GM12878 (cell line): ENCODE measurements around the gene LHCGR. TPM values are rescaled to one million over a fixed set of nuclear protein-coding genes. Genes with fewer than 3 reads are reported as not detected.

ENCODE experiments used
- ATAC-seq: fragments of 200-7000 bp; cut with Tn5 transposase; 3 replicates; pipeline ENCODE4 v1.9.1; 2020; ENCODE audit warnings: mild to moderate bottlenecking, moderate library complexity
- BruUV-seq: library from RNA; stranded (reverse); fragments of 400-500 nt; replicated peaks from 2 replicates; lab custom pipeline; 2021; lab: Mats Ljungman, UMichigan
- CTCF ChIA-PET: fragments of 300-600 bp; sonication (Branson Sonifier 250); formaldehyde crosslinking; extraction: SDS; loops from one replicate; lab custom pipeline; 2021; ENCODE audit warnings: inconsistent platforms; lab: Yijun Ruan, JAX
- POLR2A ChIA-PET: fragments of 350-600 bp; formaldehyde crosslinking; extraction: SDS; loops from one replicate; lab custom pipeline; 2021; ENCODE audit warnings: inconsistent platforms; lab: Charles Lee
- RAD21 ChIA-PET: fragments of 300-600 bp; sonication (Branson Sonifier 250); formaldehyde crosslinking; loops from one replicate; lab custom pipeline; 2023; ENCODE audit warnings: antibody characterized with exemption; ENCODE audit not compliant: unreplicated experiment; lab: Charles Lee
- SMC1A ChIA-PET: fragments of 300-600 bp; sonication (Branson Sonifier 250); formaldehyde crosslinking; loops from one replicate; lab custom pipeline; 2023; ENCODE audit not compliant: unreplicated experiment, uncharacterized antibody; lab: Charles Lee
- DNase-seq: peaks from one replicate; pipeline ENCODE4 v3.0.0-alpha.2; 2011; ENCODE audit warnings: low read depth, low spot score
- FAIRE-seq: peaks from 3 replicates; lab custom pipeline; 2011; peaks lifted over from hg19 to GRCh38; lab: Jason Lieb, UNC
- H2AFZ ChIP-seq: 2 replicates; pipeline ENCODE4 v1.6.0; 2011; ENCODE audit warnings: low read depth, low read length, control low read depth; ENCODE audit not compliant: control insufficient read depth
- H3K27ac ChIP-seq: 2 replicates; pipeline ENCODE4 v1.5.1; 2011; ENCODE audit warnings: control low read depth; ENCODE audit not compliant: control insufficient read depth, insufficient read depth
- H3K27me3 ChIP-seq, 2 experiments: replicated peaks in 1 of 2; 2 replicates each; pipeline versions ENCODE4 v1.6.0 to v1.6.1; 2011; ENCODE audit warnings: low read length in 1 of 2; ENCODE audit not compliant: control insufficient read depth in 2 of 2, insufficient read depth in 2 of 2
- H3K36me3 ChIP-seq, 2 experiments: 2 replicates each; pipeline ENCODE4 v1.5.1; 2011; ENCODE audit warnings: low read length in 1 of 2; ENCODE audit not compliant: control insufficient read depth in 2 of 2, insufficient read depth in 2 of 2
- H3K4me1 ChIP-seq: 2 replicates; pipeline ENCODE4 v1.6.1; 2011; ENCODE audit warnings: mild to moderate bottlenecking, low read length, moderate library complexity, mixed read lengths; ENCODE audit not compliant: control insufficient read depth, insufficient read depth
- H3K4me2 ChIP-seq: 2 replicates; pipeline ENCODE4 v1.6.0; 2011; ENCODE audit warnings: control low read depth; ENCODE audit not compliant: control insufficient read depth, insufficient read depth
- H3K4me3 ChIP-seq: fragments of 200-600 bp; sonication (generic); 2 replicates; pipeline ENCODE4 v1.5.1; 2016
- H3K79me2 ChIP-seq: 2 replicates; pipeline ENCODE4 v1.6.0; 2011; ENCODE audit warnings: low read length; ENCODE audit not compliant: control insufficient read depth, insufficient read depth
- H3K9ac ChIP-seq: 2 replicates; pipeline ENCODE4 v1.8.0; 2011; ENCODE audit warnings: low read length, control low read depth, mixed read lengths; ENCODE audit not compliant: control insufficient read depth, insufficient read depth
- H3K9me3 ChIP-seq: replicated peaks from 3 replicates; pipeline ENCODE4 v1.5.1; 2011; ENCODE audit warnings: mild to moderate bottlenecking, low read length; ENCODE audit not compliant: control insufficient read depth, insufficient read depth
- H4K20me1 ChIP-seq: 2 replicates; pipeline ENCODE4 v1.6.0; 2011; ENCODE audit not compliant: control insufficient read depth, insufficient read depth
- GATAD2B ChIP-seq: fragments of 450-650 bp; conservative IDR thresholded peaks from 2 replicates; pipeline ENCODE4 v1.6.1; 2017; ENCODE audit warnings: low read depth, mild to moderate bottlenecking, moderate library complexity
- KAT2A ChIP-seq: conservative IDR thresholded peaks from 2 replicates; pipeline ENCODE4 v1.6.1; 2011; ENCODE audit warnings: low read depth, low read length; ENCODE audit not compliant: control insufficient read depth
- NFYA ChIP-seq: IDR thresholded peaks from 2 replicates; pipeline ENCODE4 v1.6.1; 2011; ENCODE audit warnings: low read depth, mild to moderate bottlenecking, low read length, improper control_type of control experiment, borderline replicate concordance
- NRF1 ChIP-seq: conservative IDR thresholded peaks from 2 replicates; pipeline ENCODE4 v1.6.1; 2011; ENCODE audit warnings: mild to moderate bottlenecking, low read depth, low read length, improper control_type of control experiment
- PML ChIP-seq: IDR thresholded peaks from 2 replicates; pipeline ENCODE4 v1.6.1; 2012; ENCODE audit warnings: low read length, inconsistent platforms
- SPI1 ChIP-seq: IDR thresholded peaks from 2 replicates; pipeline ENCODE4 v1.6.1; 2011; ENCODE audit warnings: low read depth, mild to moderate bottlenecking, low read length, moderate library complexity, borderline replicate concordance; ENCODE audit not compliant: insufficient read depth
- STAT3 ChIP-seq: IDR thresholded peaks from 2 replicates; pipeline ENCODE4 v1.6.1; 2011; ENCODE audit warnings: low read depth, low read length, improper control_type of control experiment
- TBL1XR1 ChIP-seq: IDR thresholded peaks from 2 replicates; pipeline ENCODE4 v1.6.1; 2012; ENCODE audit warnings: low read depth, low read length, improper control_type of control experiment
- TCF12 ChIP-seq: IDR thresholded peaks from 2 replicates; pipeline ENCODE4 v1.6.1; 2011; ENCODE audit warnings: low read depth, mild to moderate bottlenecking, low read length
- WGBS: methylation state at CpG from one replicate; pipeline ENCODE4 v1.1.6; 2016; ENCODE audit warnings: low lambda C conversion rate; ENCODE audit not compliant: insufficient replicate concordance, insufficient coverage; ENCODE audit errors: missing lambda C conversion rate; 5-methylcytosine and 5-hydroxymethylcytosine counted together
- in situ Hi-C: fragments of 300-500 bp; cut with MboI; formaldehyde crosslinking; loops from 9 replicates; pipeline ENCODE4 v1.14.3; 2018; ENCODE audit warnings: mixed read lengths
- intact Hi-C: fragments of 100-400 bp; cut with micrococcal nuclease; formaldehyde crosslinking; loops from one replicate; pipeline ENCODE4 v1.14.2; 2022; ENCODE audit not compliant: unreplicated experiment
- polyA plus RNA-seq, 11 experiments: library from polyadenylated mRNA; depleted of rRNA in 4 of 11; unstranded in 6 of 11; stranded (reverse) in 5 of 11; fragments of >200 nt; fragmentation: Nextera tagmentation in 4 of 11; fragmentation: Illumina TruSeq in 1 of 11; extraction: Ambion mirVana in 4 of 11; extraction: Trizol in 1 of 11; gene quantifications; 1 replicate in 1 of 11; 2 replicates in 10 of 11; pipeline versions ENCODE4 v1.2.1 to v1.2.3, GENCODE V29; 2011 to 2016; ENCODE audit warnings: inconsistent platforms in 2 of 11, missing spikeins in 2 of 11, low read depth in 1 of 11
- total RNA-seq, 4 experiments: library from RNA; depleted of rRNA in 3 of 4; stranded (reverse); fragments of >200 nt in 3 of 4; fragmentation: Illumina TruSeq in 1 of 4; extraction: Trizol in 1 of 4; gene quantifications; 2 replicates each; pipeline versions ENCODE4 v1.2.1 to v1.2.3, GENCODE V29; 2013 to 2021
- TF ChIP-seq, protein P1 (sequence below): fragments of 450-650 bp; IDR thresholded peaks from 2 replicates; pipeline ENCODE4 v1.6.1; 2017; ENCODE audit warnings: borderline replicate concordance

LHCGR gene
- total and polyA plus RNA-seq, 10 of the 15 experiments (the other 5 are each of a cell fraction or from before 2014, with no cell fraction given): 0.02 to 1.9 (median 0.13) TPM; not detected in 5

DNA sequence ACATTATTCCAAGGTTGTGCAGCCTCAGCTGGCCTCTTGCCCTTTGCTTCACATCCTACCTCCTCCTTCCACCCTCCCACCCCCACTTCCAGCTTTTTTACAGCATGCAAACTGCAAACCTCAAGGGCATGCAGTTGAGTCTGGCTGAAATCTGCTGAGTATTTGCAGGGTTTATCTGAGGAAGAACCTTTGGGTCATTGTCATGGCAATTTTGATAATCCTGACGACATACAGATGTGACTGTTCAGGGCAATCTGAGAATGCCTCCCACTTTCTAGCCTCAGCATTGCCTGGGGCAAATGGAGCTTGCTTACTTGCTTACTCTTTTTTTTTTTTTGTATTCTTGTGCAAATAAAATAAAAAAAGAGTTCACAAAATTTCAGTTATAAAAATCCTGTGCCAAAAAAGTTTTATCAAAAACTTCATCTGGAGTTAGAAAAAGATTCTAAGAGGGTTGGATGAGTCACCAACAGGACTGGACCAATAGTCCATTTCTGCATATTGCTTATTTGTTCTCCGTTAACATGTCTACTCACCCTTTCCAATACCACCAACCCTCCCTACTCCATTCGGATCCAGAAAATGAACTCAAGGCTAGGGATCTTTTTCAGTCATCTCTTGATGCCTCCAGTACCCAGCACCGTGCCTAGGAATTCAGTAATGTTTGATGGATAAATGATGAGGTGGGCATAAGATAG lies 23.6 kb upstream of the LHCGR start:
- no peaks in the 10 kb centered on the region for H3K9me3 ChIP-seq
- ChIA-PET SMC1A (no interaction called here), POLR2A (no interaction called here), CTCF (interaction anchor here (0.6 kb wide), 1 partner anchor 338 kb away, joined by 3 read pairs; no protein-coding TSS in a partner anchor), RAD21 (no interaction called here)
- H3K27ac ChIP-seq: no peak overlapping the region
- in situ Hi-C loops (no loop called here), intact Hi-C loops (no loop called here)
- no peak overlapping the region for H3K4me2 ChIP-seq
- DNase-seq (no peak), FAIRE-seq (no peak), ATAC-seq (no peak)
- 4% methylated on average over 4 of the region's 4 CpGs for WGBS
- H2AFZ ChIP-seq: no peak overlapping the region
- no peaks in the 10 kb centered on the region for H3K4me1 ChIP-seq
- no peak for TF ChIP-seq TBL1XR1
- TF ChIP-seq NRF1: no peak
- no peak overlapping the region for H3K4me3 ChIP-seq
- no peaks in the 10 kb centered on the region for H3K36me3 ChIP-seq
- H3K9ac ChIP-seq: no peak overlapping the region
- no TSS peak for BruUV-seq
- H4K20me1 ChIP-seq: no peaks in the 10 kb centered on the region
- no peaks in the 10 kb centered on the region for H3K79me2 ChIP-seq
- H3K27me3 ChIP-seq: no peaks in the 10 kb centered on the region; a peak in 1 of 4 replicates

GRCh38 chr2:48774251-48774650 lies 18.7 kb upstream of the LHCGR start:
- ChIA-PET POLR2A (no interaction called here), SMC1A (no interaction called here), RAD21 (no interaction called here), CTCF (no interaction called here)
- no peaks in the 10 kb centered on the region for H3K9me3 ChIP-seq
- intact Hi-C loops: no loop called here
- no peak overlapping the region for H2AFZ ChIP-seq
- no peaks in the 10 kb centered on the region for H4K20me1 ChIP-seq
- no peak overlapping the region for H3K27ac ChIP-seq
- no peaks in the 10 kb centered on the region for H3K79me2 ChIP-seq
- in situ Hi-C loops: no loop called here
- H3K4me3 ChIP-seq: no peak overlapping the region
- TF ChIP-seq, protein P1, sequence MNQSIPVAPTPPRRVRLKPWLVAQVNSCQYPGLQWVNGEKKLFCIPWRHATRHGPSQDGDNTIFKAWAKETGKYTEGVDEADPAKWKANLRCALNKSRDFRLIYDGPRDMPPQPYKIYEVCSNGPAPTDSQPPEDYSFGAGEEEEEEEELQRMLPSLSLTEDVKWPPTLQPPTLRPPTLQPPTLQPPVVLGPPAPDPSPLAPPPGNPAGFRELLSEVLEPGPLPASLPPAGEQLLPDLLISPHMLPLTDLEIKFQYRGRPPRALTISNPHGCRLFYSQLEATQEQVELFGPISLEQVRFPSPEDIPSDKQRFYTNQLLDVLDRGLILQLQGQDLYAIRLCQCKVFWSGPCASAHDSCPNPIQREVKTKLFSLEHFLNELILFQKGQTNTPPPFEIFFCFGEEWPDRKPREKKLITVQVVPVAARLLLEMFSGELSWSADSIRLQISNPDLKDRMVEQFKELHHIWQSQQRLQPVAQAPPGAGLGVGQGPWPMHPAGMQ: no peak
- TF ChIP-seq KAT2A (no peak), PML (no peak), STAT3 (no peak), GATAD2B (no peak), NFYA (no peak), SPI1 (no peak), TCF12 (no peak)
- no peak overlapping the region for H3K9ac ChIP-seq
- H3K27me3 ChIP-seq: no peaks in the 10 kb centered on the region; a peak in 2 of 4 replicates
- no TSS peak for BruUV-seq
- ATAC-seq (no peak), DNase-seq (no peak), FAIRE-seq (no peak)
- no peaks in the 10 kb centered on the region for H3K4me1 ChIP-seq
- WGBS: 0% methylated on average over 1 of the region's 1 CpG
- no peak overlapping the region for H3K4me2 ChIP-seq
- H3K36me3 ChIP-seq: no peaks in the 10 kb centered on the region
